ENCODE results near the gene PHTF1. TPM values are rescaled to one million over a fixed set of nuclear protein-coding genes. Genes with fewer than 3 reads are reported as not detected.

The PHTF1 gene
- total and polyA plus RNA-seq, 10 of the 15 experiments (the other 5 are each of a cell fraction or from before 2014, with no cell fraction given): 7.8 to 37.6 (median 24.1) TPM

DNA sequence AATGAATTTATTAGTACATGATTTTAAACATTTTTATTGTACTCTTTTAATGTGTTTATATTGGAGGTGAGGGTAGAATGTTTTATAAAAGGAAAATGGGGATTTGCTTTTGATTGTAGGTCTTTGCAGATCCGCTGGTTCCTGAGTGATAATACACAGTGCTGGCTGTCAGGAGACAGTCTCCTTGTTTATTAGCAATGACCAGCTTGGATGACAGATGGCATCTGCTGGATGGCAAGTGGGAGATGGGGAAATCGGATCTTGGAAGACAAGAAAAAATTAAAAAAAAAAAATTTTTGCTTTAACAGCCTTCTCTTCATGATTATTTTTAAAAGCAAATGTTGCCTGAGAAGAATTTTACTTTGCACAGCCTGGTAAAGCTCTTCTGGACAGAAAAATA, 4.4 kb upstream of the PHTF1 start:
- no TSS peak for BruUV-seq (replicated peaks)
- Histone ChIP-seq H3K4me1 (ENCODE audit: control insufficient read depth, insufficient read depth, low read length) (no peaks in the 10 kb centered on the region; the same call in 1 of the 2 replicates), H4K20me1 (ENCODE audit: control insufficient read depth, insufficient read depth) (no peaks in the 10 kb centered on the region), H3K36me3 (ENCODE audit: control insufficient read depth in 2 of 2, insufficient read depth in 2 of 2, low read length in 1 of 2) (peaks cover 4 to 6% of the 10 kb centered on the region in 2 experiments), H3K9me3 (replicated peaks; ENCODE audit: control insufficient read depth, insufficient read depth, low read length) (no peaks in the 10 kb centered on the region), H3K4me2 (ENCODE audit: control insufficient read depth, insufficient read depth) (no peak overlapping the region), H3K79me2 (ENCODE audit: control insufficient read depth, insufficient read depth, low read length) (peaks cover under 1% of the 10 kb centered on the region), H2AFZ (ENCODE audit: control insufficient read depth, low read depth, low read length) (no peak overlapping the region), H3K27ac (ENCODE audit: control insufficient read depth, insufficient read depth) (no peak overlapping the region), H3K4me3 (no peak overlapping the region), H3K9ac (ENCODE audit: control insufficient read depth, insufficient read depth, low read length) (no peak overlapping the region), H3K27me3 (replicated peaks in 1 of 2; ENCODE audit: control insufficient read depth in 2 of 2, insufficient read depth in 2 of 2, low read length in 1 of 2) (no peaks in the 10 kb centered on the region)
- no peak for ATAC-seq
- in situ Hi-C loops (cut with MboI): no loop called here
- CTCF ChIA-PET: interaction anchor here (1.2 kb wide), 1 partner anchor 37 kb away, joined by 3 read pairs; no protein-coding TSS in a partner anchor
- 96% methylated on average over 2 of the region's 2 CpGs for WGBS (ENCODE audit: insufficient coverage, insufficient replicate concordance, low lambda C conversion rate, missing lambda C conversion rate)
- POLR2A ChIA-PET: interaction anchor here (1.9 kb wide), 1 partner anchor 29 kb away, joined by 5 read pairs; no protein-coding TSS in a partner anchor
- no peak for FAIRE-seq
- DNase-seq (ENCODE audit: low read depth, low spot score): no peak
- RAD21 ChIA-PET (ENCODE audit: unreplicated experiment): interaction anchor here (1.2 to 1.5 kb wide), 2 partner anchors 17 to 48 kb away, joined by 3 to 5 read pairs; partner anchors contain the start of gene RSBN1
- intact Hi-C loops (cut with micrococcal nuclease; ENCODE audit: unreplicated experiment): no loop called here
- TF ChIP-seq TCF12 (IDR thresholded peaks at IDR 0.05; ENCODE audit: low read depth, low read length) (no peak), RFX5 (IDR thresholded peaks at IDR 0.05; ENCODE audit: low read depth, low read length) (no peak), STAT3 (IDR thresholded peaks at IDR 0.05; ENCODE audit: low read depth, low read length) (no peak), SMAD5 (IDR thresholded peaks at IDR 0.05; ENCODE audit: low read depth) (no peak), ZNF622 (IDR thresholded peaks at IDR 0.05) (no peak), IRF4 (IDR thresholded peaks at IDR 0.05; ENCODE audit: low read depth, low read length) (no peak)
- SMC1A ChIA-PET (ENCODE audit: uncharacterized antibody, unreplicated experiment): interaction anchor here (1.1 to 2.9 kb wide), 6 partner anchors 12 to 41 kb away, joined by 3 to 12 read pairs (median 4); no protein-coding TSS in a partner anchor

DNA sequence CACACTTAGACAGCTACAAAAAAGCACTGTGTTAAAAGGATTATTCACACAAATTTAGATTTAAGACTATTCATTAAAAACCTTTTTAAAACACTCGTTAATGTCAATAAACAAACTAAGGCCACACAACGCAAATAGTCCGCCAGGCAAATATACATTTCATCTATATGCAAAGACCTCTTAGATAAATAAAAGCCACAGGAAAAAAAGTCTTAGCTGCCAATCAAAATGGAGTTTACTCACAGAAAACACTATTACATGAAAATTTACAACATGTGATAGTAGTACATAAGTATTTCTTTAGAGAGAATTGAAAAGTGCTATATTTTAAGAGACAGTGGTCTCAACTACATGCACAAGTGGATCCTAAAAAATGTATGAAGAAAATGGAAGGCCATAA, 2.7 kb upstream of the PHTF1 start:
- no TSS peak for BruUV-seq (replicated peaks)
- TF ChIP-seq CBFB (IDR thresholded peaks at IDR 0.05; ENCODE audit: low read depth) (no peak), NFYA (IDR thresholded peaks at IDR 0.05; ENCODE audit: borderline replicate concordance, low read depth, low read length) (no peak), EED (IDR thresholded peaks at IDR 0.05; ENCODE audit: low read depth) (no peak), PAX8 (IDR thresholded peaks at IDR 0.05) (no peak), SIX5 (IDR thresholded peaks at IDR 0.05; ENCODE audit: low read depth, low read length, severe bottlenecking) (no peak), BMI1 (IDR thresholded peaks at IDR 0.05; ENCODE audit: borderline replicate concordance) (no peak)
- TF ChIP-seq, protein P1, sequence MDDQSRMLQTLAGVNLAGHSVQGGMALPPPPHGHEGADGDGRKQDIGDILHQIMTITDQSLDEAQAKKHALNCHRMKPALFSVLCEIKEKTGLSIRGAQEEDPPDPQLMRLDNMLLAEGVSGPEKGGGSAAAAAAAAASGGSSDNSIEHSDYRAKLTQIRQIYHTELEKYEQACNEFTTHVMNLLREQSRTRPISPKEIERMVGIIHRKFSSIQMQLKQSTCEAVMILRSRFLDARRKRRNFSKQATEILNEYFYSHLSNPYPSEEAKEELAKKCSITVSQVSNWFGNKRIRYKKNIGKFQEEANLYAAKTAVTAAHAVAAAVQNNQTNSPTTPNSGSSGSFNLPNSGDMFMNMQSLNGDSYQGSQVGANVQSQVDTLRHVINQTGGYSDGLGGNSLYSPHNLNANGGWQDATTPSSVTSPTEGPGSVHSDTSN (IDR thresholded peaks at IDR 0.05; ENCODE audit: insufficient replicate concordance, low read depth, low read length): no peak
- TF ChIP-seq, protein P2, sequence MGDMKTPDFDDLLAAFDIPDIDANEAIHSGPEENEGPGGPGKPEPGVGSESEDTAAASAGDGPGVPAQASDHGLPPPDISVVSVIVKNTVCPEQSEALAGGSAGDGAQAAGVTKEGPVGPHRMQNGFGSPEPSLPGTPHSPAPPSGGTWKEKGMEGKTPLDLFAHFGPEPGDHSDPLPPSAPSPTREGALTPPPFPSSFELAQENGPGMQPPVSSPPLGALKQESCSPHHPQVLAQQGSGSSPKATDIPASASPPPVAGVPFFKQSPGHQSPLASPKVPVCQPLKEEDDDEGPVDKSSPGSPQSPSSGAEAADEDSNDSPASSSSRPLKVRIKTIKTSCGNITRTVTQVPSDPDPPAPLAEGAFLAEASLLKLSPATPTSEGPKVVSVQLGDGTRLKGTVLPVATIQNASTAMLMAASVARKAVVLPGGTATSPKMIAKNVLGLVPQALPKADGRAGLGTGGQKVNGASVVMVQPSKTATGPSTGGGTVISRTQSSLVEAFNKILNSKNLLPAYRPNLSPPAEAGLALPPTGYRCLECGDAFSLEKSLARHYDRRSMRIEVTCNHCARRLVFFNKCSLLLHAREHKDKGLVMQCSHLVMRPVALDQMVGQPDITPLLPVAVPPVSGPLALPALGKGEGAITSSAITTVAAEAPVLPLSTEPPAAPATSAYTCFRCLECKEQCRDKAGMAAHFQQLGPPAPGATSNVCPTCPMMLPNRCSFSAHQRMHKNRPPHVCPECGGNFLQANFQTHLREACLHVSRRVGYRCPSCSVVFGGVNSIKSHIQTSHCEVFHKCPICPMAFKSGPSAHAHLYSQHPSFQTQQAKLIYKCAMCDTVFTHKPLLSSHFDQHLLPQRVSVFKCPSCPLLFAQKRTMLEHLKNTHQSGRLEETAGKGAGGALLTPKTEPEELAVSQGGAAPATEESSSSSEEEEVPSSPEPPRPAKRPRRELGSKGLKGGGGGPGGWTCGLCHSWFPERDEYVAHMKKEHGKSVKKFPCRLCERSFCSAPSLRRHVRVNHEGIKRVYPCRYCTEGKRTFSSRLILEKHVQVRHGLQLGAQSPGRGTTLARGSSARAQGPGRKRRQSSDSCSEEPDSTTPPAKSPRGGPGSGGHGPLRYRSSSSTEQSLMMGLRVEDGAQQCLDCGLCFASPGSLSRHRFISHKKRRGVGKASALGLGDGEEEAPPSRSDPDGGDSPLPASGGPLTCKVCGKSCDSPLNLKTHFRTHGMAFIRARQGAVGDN (IDR thresholded peaks at IDR 0.05): no peak

More for the DNA sequence above, 2.7 kb upstream of the PHTF1 start:
- in situ Hi-C loops (cut with MboI) (no loop called here), intact Hi-C loops (cut with micrococcal nuclease; ENCODE audit: unreplicated experiment) (no loop called here)
- no peaks in the 10 kb centered on the region; the same call in 1 of the 2 replicates for H3K4me1 ChIP-seq (ENCODE audit: control insufficient read depth, insufficient read depth, low read length)
- no peaks in the 10 kb centered on the region for H3K9me3 ChIP-seq (replicated peaks; ENCODE audit: control insufficient read depth, insufficient read depth, low read length)
- H3K4me2 ChIP-seq (ENCODE audit: control insufficient read depth, insufficient read depth): no peak overlapping the region
- no peaks in the 10 kb centered on the region for H4K20me1 ChIP-seq (ENCODE audit: control insufficient read depth, insufficient read depth)
- no peak overlapping the region for H2AFZ ChIP-seq (ENCODE audit: control insufficient read depth, low read depth, low read length)
- CTCF ChIA-PET: interaction anchor here (0.5 to 1.2 kb wide), 5 partner anchors 21 to 415 kb away, joined by 3 to 5 read pairs (median 4); no protein-coding TSS in a partner anchor
- H3K4me3 ChIP-seq: no peak overlapping the region
- RAD21 ChIA-PET (ENCODE audit: unreplicated experiment): interaction anchor here (1.3 kb wide), 1 partner anchor 9 kb away, joined by 7 read pairs; no protein-coding TSS in a partner anchor
- DNase-seq (ENCODE audit: low read depth, low spot score) (no peak), ATAC-seq (no peak), FAIRE-seq (no peak)
- peaks cover 3 to 6% of the 10 kb centered on the region in 2 experiments for H3K36me3 ChIP-seq (ENCODE audit: control insufficient read depth in 2 of 2, insufficient read depth in 2 of 2, low read length in 1 of 2)
- peaks cover 18% of the 10 kb centered on the region for H3K79me2 ChIP-seq (ENCODE audit: control insufficient read depth, insufficient read depth, low read length)
- no peak overlapping the region for H3K9ac ChIP-seq (ENCODE audit: control insufficient read depth, insufficient read depth, low read length)
- WGBS (ENCODE audit: insufficient coverage, insufficient replicate concordance, low lambda C conversion rate, missing lambda C conversion rate): 99% methylated on average over 3 of the region's 3 CpGs
- no peaks in the 10 kb centered on the region for H3K27me3 ChIP-seq (replicated peaks in 1 of 2; ENCODE audit: control insufficient read depth in 2 of 2, insufficient read depth in 2 of 2, low read length in 1 of 2)
- no peak overlapping the region for H3K27ac ChIP-seq (ENCODE audit: control insufficient read depth, insufficient read depth)
- SMC1A ChIA-PET (ENCODE audit: uncharacterized antibody, unreplicated experiment): interaction anchor here (0.6 to 2.9 kb wide), 8 partner anchors 8 to 142 kb away, joined by 3 to 12 read pairs (median 4); no protein-coding TSS in a partner anchor
- POLR2A ChIA-PET: interaction anchor here (0.7 to 1.0 kb wide), 2 partner anchors 94 to 140 kb away, joined by 3 to 4 read pairs; no protein-coding TSS in a partner anchor
